MM.1S (cell line): ENCODE data around the gene TMPRSS13.

ENCODE experiments used
- DNase-seq: peaks from one replicate; pipeline ENCODE4 v3.0.0-alpha.2; 2015
- H2AFZ ChIP-seq: fragments of 300-600 bp; sonication (generic); 2 replicates; pipeline ENCODE4 v1.6.0; 2016; ENCODE audit warnings: antibody characterized with exemption, low read length
- H3F3A ChIP-seq: fragments of 300-600 bp; sonication (generic); 2 replicates; pipeline ENCODE4 v1.6.1; 2016; ENCODE audit warnings: mild to moderate bottlenecking, antibody characterized with exemption, low read length, moderate library complexity, mixed read lengths; ENCODE audit not compliant: insufficient read depth
- H3K27ac ChIP-seq: fragments of 300-600 bp; sonication (generic); 2 replicates; pipeline ENCODE4 v1.5.1; 2016; ENCODE audit warnings: mild to moderate bottlenecking, low read length
- H3K27me3 ChIP-seq: fragments of 300-600 bp; sonication (generic); replicated peaks from 2 replicates; pipeline ENCODE4 v1.6.0; 2016; ENCODE audit warnings: low read length; ENCODE audit not compliant: insufficient read depth
- H3K36me3 ChIP-seq: fragments of 300-600 bp; sonication (generic); replicated peaks from 2 replicates; pipeline ENCODE4 v1.6.1; 2016; ENCODE audit warnings: mild to moderate bottlenecking, low read length, mixed read lengths; ENCODE audit not compliant: insufficient read depth
- H3K4me1 ChIP-seq: fragments of 300-600 bp; sonication (generic); 2 replicates; pipeline ENCODE4 v1.6.1; 2016; ENCODE audit warnings: low read length, mixed read lengths
- H3K4me2 ChIP-seq: fragments of 300-600 bp; sonication (generic); 2 replicates; pipeline ENCODE4 v1.6.0; 2016; ENCODE audit warnings: low read depth, low read length
- H3K4me3 ChIP-seq: fragments of 300-600 bp; sonication (generic); 2 replicates; pipeline ENCODE4 v1.5.1; 2016; ENCODE audit warnings: low read length, mixed read lengths
- H3K79me2 ChIP-seq: fragments of 300-600 bp; sonication (generic); 2 replicates; pipeline ENCODE4 v1.6.1; 2016; ENCODE audit warnings: mixed run types, low read length, mixed read lengths
- H3K9ac ChIP-seq: fragments of 300-600 bp; sonication (generic); 2 replicates; pipeline ENCODE4 v1.6.1; 2016; ENCODE audit warnings: low read length, mixed read lengths
- H3K9me2 ChIP-seq: fragments of 300-600 bp; sonication (generic); replicated peaks from 2 replicates; pipeline ENCODE4 v1.6.1; 2016; ENCODE audit warnings: mild to moderate bottlenecking, low read length, mixed read lengths; ENCODE audit not compliant: insufficient read depth
- H3K9me3 ChIP-seq: fragments of 300-600 bp; sonication (generic); replicated peaks from 2 replicates; pipeline ENCODE4 v1.6.1; 2016; ENCODE audit warnings: mild to moderate bottlenecking, low read length, mixed read lengths; ENCODE audit not compliant: insufficient read depth
- H4K20me1 ChIP-seq: fragments of 300-600 bp; sonication (generic); 2 replicates; pipeline ENCODE4 v1.6.1; 2016; ENCODE audit warnings: mild to moderate bottlenecking, low read length, moderate library complexity, mixed read lengths; ENCODE audit not compliant: insufficient read depth
- EZH2 ChIP-seq: fragments of 300-600 bp; sonication (generic); optimal IDR thresholded peaks from 2 replicates; pipeline ENCODE3; 2017; ENCODE audit warnings: low read depth, mild to moderate bottlenecking, antibody characterized with exemption, low read length, mixed read lengths
- EZH2phosphoT487 ChIP-seq: fragments of 300-600 bp; sonication (generic); IDR thresholded peaks from 2 replicates; pipeline ENCODE4 v1.6.1; 2018; ENCODE audit warnings: antibody characterized with exemption, low read length
- TF ChIP-seq, protein P1 (sequence below): fragments of 300-600 bp; sonication (generic); IDR thresholded peaks from 2 replicates; pipeline ENCODE4 v1.5.1; 2016; ENCODE audit warnings: antibody characterized with exemption, low read length, mixed read lengths

Gene TMPRSS13

DNA sequence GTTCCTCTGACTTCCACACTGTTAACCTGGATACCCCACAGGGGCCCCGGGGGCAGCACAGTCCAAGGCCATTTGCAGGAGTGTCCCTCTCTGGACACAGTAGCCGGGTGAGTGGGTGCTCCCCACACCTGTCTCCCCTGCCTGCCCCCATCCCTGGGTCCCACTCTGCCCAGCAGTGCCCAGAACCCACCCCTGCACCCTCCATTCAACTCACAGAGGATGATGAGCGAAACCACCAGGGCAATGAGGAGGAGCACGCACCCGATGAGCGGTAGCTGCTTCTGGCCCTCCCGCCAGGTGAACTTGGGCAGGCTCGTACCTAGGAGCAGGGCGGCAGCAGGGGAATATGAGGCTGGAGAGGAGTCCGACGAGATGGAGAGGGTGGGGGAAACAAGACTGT lies 12.2 kb downstream of the TMPRSS13 start:
- Histone ChIP-seq H3K36me3 (no peaks in the 10 kb centered on the region), H3K79me2 (no peaks in the 10 kb centered on the region), H3K4me1 (no peaks in the 10 kb centered on the region), H3K4me2 (no peak overlapping the region), H3K9me3 (no peaks in the 10 kb centered on the region), H3K9me2 (no peaks in the 10 kb centered on the region), H3F3A (no peaks in the 10 kb centered on the region), H2AFZ (no peak overlapping the region), H3K4me3 (no peak overlapping the region), H3K27ac (no peak overlapping the region), H3K9ac (no peak overlapping the region), H4K20me1 (no peaks in the 10 kb centered on the region), H3K27me3 (no peaks in the 10 kb centered on the region)
- no peak for TF ChIP-seq EZH2
- TF ChIP-seq, protein P1, sequence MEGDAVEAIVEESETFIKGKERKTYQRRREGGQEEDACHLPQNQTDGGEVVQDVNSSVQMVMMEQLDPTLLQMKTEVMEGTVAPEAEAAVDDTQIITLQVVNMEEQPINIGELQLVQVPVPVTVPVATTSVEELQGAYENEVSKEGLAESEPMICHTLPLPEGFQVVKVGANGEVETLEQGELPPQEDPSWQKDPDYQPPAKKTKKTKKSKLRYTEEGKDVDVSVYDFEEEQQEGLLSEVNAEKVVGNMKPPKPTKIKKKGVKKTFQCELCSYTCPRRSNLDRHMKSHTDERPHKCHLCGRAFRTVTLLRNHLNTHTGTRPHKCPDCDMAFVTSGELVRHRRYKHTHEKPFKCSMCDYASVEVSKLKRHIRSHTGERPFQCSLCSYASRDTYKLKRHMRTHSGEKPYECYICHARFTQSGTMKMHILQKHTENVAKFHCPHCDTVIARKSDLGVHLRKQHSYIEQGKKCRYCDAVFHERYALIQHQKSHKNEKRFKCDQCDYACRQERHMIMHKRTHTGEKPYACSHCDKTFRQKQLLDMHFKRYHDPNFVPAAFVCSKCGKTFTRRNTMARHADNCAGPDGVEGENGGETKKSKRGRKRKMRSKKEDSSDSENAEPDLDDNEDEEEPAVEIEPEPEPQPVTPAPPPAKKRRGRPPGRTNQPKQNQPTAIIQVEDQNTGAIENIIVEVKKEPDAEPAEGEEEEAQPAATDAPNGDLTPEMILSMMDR: no peak
- TF ChIP-seq EZH2phosphoT487: no peak
- no peak for DNase-seq

GRCh38 chr11:117915672-117916235 lies 13.4 kb downstream of the TMPRSS13 start:
- Histone ChIP-seq H3K4me3 (no peak overlapping the region), H2AFZ (no peak overlapping the region), H3K9ac (no peak overlapping the region), H3K27me3 (no peaks in the 10 kb centered on the region), H3K4me2 (no peak overlapping the region), H3F3A (no peaks in the 10 kb centered on the region), H3K4me1 (no peaks in the 10 kb centered on the region), H3K27ac (no peak overlapping the region), H3K36me3 (no peaks in the 10 kb centered on the region), H4K20me1 (no peaks in the 10 kb centered on the region), H3K9me3 (no peaks in the 10 kb centered on the region), H3K79me2 (no peaks in the 10 kb centered on the region), H3K9me2 (no peaks in the 10 kb centered on the region)
- TF ChIP-seq, protein P1: no peak
- no peak for TF ChIP-seq EZH2phosphoT487
- no peak for DNase-seq

GRCh38 chr11:117914991-117915618 lies 14.1 kb downstream of the TMPRSS13 start:
- no peaks in the 10 kb centered on the region for H4K20me1 ChIP-seq
- H3K27me3 ChIP-seq: no peaks in the 10 kb centered on the region
- H3K9ac ChIP-seq: no peak overlapping the region
- H3K4me2 ChIP-seq: no peak overlapping the region
- no peaks in the 10 kb centered on the region for H3K79me2 ChIP-seq
- no peaks in the 10 kb centered on the region for H3K9me3 ChIP-seq
- H3K4me1 ChIP-seq: no peaks in the 10 kb centered on the region
- no peaks in the 10 kb centered on the region for H3F3A ChIP-seq
- no peak overlapping the region for H3K27ac ChIP-seq
- DNase-seq: no peak
- H3K9me2 ChIP-seq: no peaks in the 10 kb centered on the region
- TF ChIP-seq EZH2phosphoT487 (no peak), EZH2 (no peak)
- TF ChIP-seq, protein P1: no peak
- no peak overlapping the region for H3K4me3 ChIP-seq
- no peak overlapping the region for H2AFZ ChIP-seq
- H3K36me3 ChIP-seq: no peaks in the 10 kb centered on the region
